C4-2B (cell line): ENCODE measurements around the gene PDE4D.

ENCODE experiments used
- ZFX ChIP-seq: fragments of 450-650 bp; IDR thresholded peaks from 2 replicates; pipeline ENCODE4 v1.6.1; 2017
- TF ChIP-seq, protein P1 (sequence below): fragments of 450-650 bp; conservative IDR thresholded peaks from 2 replicates; pipeline ENCODE4 v1.5.1; 2017; ENCODE audit warnings: mild to moderate bottlenecking

GRCh38 chr5:59584858-59585846 is 308.4 kb downstream of the PDE4D start:
- TF ChIP-seq, protein P1, sequence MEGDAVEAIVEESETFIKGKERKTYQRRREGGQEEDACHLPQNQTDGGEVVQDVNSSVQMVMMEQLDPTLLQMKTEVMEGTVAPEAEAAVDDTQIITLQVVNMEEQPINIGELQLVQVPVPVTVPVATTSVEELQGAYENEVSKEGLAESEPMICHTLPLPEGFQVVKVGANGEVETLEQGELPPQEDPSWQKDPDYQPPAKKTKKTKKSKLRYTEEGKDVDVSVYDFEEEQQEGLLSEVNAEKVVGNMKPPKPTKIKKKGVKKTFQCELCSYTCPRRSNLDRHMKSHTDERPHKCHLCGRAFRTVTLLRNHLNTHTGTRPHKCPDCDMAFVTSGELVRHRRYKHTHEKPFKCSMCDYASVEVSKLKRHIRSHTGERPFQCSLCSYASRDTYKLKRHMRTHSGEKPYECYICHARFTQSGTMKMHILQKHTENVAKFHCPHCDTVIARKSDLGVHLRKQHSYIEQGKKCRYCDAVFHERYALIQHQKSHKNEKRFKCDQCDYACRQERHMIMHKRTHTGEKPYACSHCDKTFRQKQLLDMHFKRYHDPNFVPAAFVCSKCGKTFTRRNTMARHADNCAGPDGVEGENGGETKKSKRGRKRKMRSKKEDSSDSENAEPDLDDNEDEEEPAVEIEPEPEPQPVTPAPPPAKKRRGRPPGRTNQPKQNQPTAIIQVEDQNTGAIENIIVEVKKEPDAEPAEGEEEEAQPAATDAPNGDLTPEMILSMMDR = no peak
- TF ChIP-seq ZFX = no peak
